Testis (tissue), 3 donors: Measurements from ENCODE around the gene TRABD2A. TPM values are rescaled to one million over a fixed set of nuclear protein-coding genes. Genes with fewer than 3 reads are reported as not detected.

Source experiments
- DNase-seq: peaks from one replicate; pipeline ENCODE4 v3.0.0-alpha.2; 2019
- H3K27ac ChIP-seq, 2 donors: fragments of 200-600 bp; sonication (generic); one replicate each; pipeline ENCODE4 v1.5.1; 2019
- H3K27me3 ChIP-seq: fragments of 200-600 bp; sonication (generic); one replicate; pipeline ENCODE4 v1.5.1; 2019
- H3K36me3 ChIP-seq: fragments of 200-600 bp; sonication (generic); one replicate; pipeline ENCODE4 v1.5.1; 2017; ENCODE audit warnings: low read depth; ENCODE audit errors: missing control alignments
- H3K4me1 ChIP-seq: fragments of 200-600 bp; sonication (generic); one replicate; pipeline ENCODE4 v1.5.1; 2019
- H3K4me3 ChIP-seq, 2 donors: fragments of 200-600 bp; sonication (generic); one replicate each; pipeline ENCODE4 v1.5.1; 2017 to 2019
- H3K9me3 ChIP-seq: fragments of 200-600 bp; sonication (generic); one replicate; pipeline ENCODE4 v1.5.1; 2017
- CTCF ChIP-seq, 3 experiments: fragments of 450-650 bp in 2 of 3; fragments of 200-600 bp in 1 of 3; sonication (generic) in 1 of 3; IDR thresholded peaks; one replicate each; pipeline ENCODE4 v1.5.1; 2016 to 2019; ENCODE audit warnings: antibody characterized with exemption in 3 of 3, mild to moderate bottlenecking in 2 of 3, moderate library complexity in 1 of 3
- POLR2A ChIP-seq: fragments of 450-650 bp; IDR thresholded peaks from one replicate; pipeline ENCODE4 v1.6.1; 2017; ENCODE audit warnings: antibody characterized with exemption, mild to moderate bottlenecking, moderate library complexity
- WGBS, 2 donors: methylation state at CpG; one replicate each; pipeline ENCODE4 v1.1.5; 2018; 5-methylcytosine and 5-hydroxymethylcytosine counted together
- intact Hi-C: fragments of 100-400 bp; cut with DNase I; formaldehyde crosslinking; loops from one replicate; pipeline ENCODE4 v1.15.1; 2023; ENCODE audit warnings: low total_unique reads
- polyA plus RNA-seq: library from polyadenylated mRNA; stranded (reverse); fragments of 350-450 nt; fragmentation: Illumina TruSeq; extraction: RNeasy Lipid Tissue Mini Kit (QIAGEN cat#74804); gene quantifications from one replicate; pipeline ENCODE4 v1.2.3, GENCODE V29; 2014; ENCODE audit warnings: low read depth, low replicate concordance; ENCODE audit not compliant: insufficient read depth
- total RNA-seq, 2 donors: library from RNA; depleted of rRNA; stranded (reverse); fragments of >200 nt; gene quantifications; one replicate each; pipeline ENCODE4 v1.2.3, GENCODE V29; 2016

TRABD2A gene
- total and polyA plus RNA-seq, 3 donors from 2014 or later, result 19.1 to 82.5 (median 44.1) TPM

DNA sequence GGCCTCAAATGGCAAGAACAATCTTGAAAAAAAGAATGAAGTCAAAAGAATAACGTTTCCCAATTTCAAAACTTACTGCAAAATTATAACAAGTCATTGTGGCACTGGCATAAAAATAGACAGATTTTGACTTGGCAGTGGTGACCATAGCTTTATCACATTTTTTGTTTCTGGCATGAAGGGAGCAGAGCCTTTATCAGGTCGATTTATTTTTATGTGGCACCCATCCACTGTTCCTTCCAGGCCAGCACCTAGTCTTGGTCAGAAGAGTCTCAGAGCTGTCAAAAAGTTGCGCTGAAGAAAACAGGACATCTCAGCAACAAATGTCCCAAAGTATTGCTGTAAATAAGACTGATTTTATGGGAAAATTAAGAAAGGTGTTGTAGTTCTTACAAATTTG is 92.4 kb downstream of the TRABD2A start:
- 66 to 71% methylated on average over 3 of the region's 3 CpGs for WGBS, 2 donors

DNA sequence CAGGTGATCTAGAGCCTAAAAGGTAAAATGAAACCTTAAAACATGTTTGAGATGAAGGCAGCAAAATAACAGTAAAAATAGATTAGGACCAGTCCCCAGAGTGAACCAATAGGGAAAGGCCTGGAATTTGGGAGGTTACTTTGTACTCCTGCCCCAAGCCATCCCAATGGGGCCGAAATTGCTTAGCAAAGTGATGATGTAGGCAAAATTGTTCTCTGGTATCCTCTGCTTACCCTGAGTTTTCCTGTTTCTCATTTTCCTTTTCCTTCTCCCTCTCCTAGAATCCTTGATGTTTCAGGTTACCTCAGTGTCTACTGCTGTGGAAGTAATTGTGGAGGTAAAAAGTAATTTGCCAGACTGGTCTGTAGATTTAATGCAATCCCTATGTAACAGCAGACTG is 92.9 kb downstream of the TRABD2A start:
- DNase-seq, result no peak
- Histone ChIP-seq H3K4me1 (no peaks in the 10 kb centered on the region), H3K9me3 (no peaks in the 10 kb centered on the region), H3K27me3 (no peaks in the 10 kb centered on the region), H3K4me3 (no peak overlapping the region), H3K36me3 (no peaks in the 10 kb centered on the region), H3K27ac (no peak overlapping the region)
- TF ChIP-seq CTCF (IDR thresholded peaks at IDR 0.05) (no peak), POLR2A (no peak)
- WGBS, 2 donors, result 30 to 97% methylated on average over 1 of the region's 1 CpG
- intact Hi-C loops, result no loop called here

More for the DNA sequence above, 92.4 kb downstream of the TRABD2A start:
- no peak for DNase-seq
- H3K9me3 ChIP-seq, result no peaks in the 10 kb centered on the region
- no peak overlapping the region for H3K4me3 ChIP-seq
- TF ChIP-seq POLR2A (no peak), CTCF (IDR thresholded peaks at IDR 0.05) (no peak)
- H3K4me1 ChIP-seq, result no peaks in the 10 kb centered on the region
- H3K27me3 ChIP-seq, result no peaks in the 10 kb centered on the region
- intact Hi-C loops, result no loop called here
- H3K27ac ChIP-seq, result no peak overlapping the region
- no peaks in the 10 kb centered on the region for H3K36me3 ChIP-seq

GRCh38 chr2:84786601-84787000 is 94.3 kb downstream of the TRABD2A start:
- H3K27me3 ChIP-seq, result no peaks in the 10 kb centered on the region
- no peaks in the 10 kb centered on the region for H3K4me1 ChIP-seq
- H3K36me3 ChIP-seq, result no peaks in the 10 kb centered on the region
- H3K9me3 ChIP-seq, result no peaks in the 10 kb centered on the region
- no peak for TF ChIP-seq POLR2A
- TF ChIP-seq CTCF (IDR thresholded peaks at IDR 0.05), result no peak
- intact Hi-C loops, result no loop called here
- no peak overlapping the region for H3K4me3 ChIP-seq
- no peak for DNase-seq
- no peak overlapping the region for H3K27ac ChIP-seq

DNA sequence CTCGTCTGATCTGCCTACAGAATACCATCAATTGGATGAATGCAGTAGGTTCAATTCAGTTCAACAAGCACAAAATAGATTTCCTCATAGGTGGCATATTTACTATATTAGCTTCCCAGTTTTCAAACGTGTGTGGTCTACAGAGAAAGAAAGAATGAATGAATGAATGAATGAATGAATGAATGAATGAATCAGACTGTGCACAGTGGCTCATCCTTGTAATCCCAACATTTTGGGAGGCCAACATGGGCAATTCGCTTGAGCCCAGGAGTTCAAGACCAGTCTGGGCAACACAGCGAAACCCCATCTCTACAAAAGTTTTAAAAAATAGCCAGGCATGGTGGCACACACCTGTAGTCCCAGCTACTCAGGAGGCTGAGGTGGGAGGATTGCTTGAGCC is 94.9 kb downstream of the TRABD2A start:
- Histone ChIP-seq H3K36me3 (no peaks in the 10 kb centered on the region), H3K27me3 (no peaks in the 10 kb centered on the region), H3K4me3 (no peak overlapping the region), H3K9me3 (no peaks in the 10 kb centered on the region), H3K4me1 (no peaks in the 10 kb centered on the region), H3K27ac (no peak overlapping the region)
- WGBS, 2 donors, result 87 to 94% methylated on average over 4 of the region's 4 CpGs
- intact Hi-C loops, result no loop called here
- TF ChIP-seq POLR2A, result no peak
- TF ChIP-seq CTCF (IDR thresholded peaks at IDR 0.05), result no peak
- DNase-seq, result no peak

DNA sequence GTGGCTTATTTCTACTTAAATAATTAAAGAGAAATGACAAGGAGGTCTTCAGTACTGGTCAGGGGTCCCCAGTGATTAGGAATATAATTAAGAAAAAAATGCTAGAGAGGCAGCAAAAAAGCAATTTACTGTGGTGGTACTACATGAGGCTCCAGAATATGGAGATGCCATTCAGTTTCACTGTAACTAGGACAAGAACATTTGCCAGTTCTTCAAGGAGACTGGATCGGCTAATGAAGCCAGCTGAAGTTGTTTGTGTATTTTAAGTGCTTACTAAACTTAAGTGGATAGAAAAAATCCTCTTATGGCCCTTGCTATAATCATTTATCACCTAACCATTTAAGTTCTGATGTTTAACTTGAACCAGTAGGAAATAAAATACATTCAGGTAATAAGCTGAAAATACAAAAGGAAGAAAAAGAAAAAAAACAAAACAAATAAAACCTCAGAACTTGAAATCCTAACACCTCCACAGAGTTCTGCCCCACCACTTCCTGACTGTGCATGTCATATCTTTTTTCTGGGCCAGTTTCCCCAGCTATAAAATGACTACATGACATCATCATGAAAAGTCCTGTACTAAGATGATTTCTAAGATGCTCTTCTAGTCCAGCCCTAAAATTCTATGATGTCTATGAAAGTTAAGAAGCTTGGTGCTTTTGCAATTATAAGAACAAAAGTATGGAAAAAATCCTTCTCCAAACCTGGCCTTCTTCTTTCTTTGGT is 98.0 kb downstream of the TRABD2A start:
- no peaks in the 10 kb centered on the region for H3K36me3 ChIP-seq
- intact Hi-C loops, result no loop called here
- DNase-seq, result no peak
- no peaks in the 10 kb centered on the region for H3K4me1 ChIP-seq
- H3K27me3 ChIP-seq, result no peaks in the 10 kb centered on the region
- no peak for TF ChIP-seq POLR2A
- no peak for TF ChIP-seq CTCF (IDR thresholded peaks at IDR 0.05)
- no peak overlapping the region for H3K4me3 ChIP-seq
- H3K27ac ChIP-seq, result no peak overlapping the region
- H3K9me3 ChIP-seq, result no peaks in the 10 kb centered on the region
- WGBS, 2 donors, result 48 to 61% methylated on average over 1 of the region's 1 CpG
